Endodermal cell (in vitro differentiated cells): ENCODE measurements around the gene MAJIN. TPM values are rescaled to one million over a fixed set of nuclear protein-coding genes. Genes with fewer than 3 reads are reported as not detected.

Experiments
- DNase-seq: peaks from one replicate; pipeline ENCODE4 v3.0.0-alpha.2; 2017
- H3K27ac ChIP-seq: 2 replicates; pipeline ENCODE4 v1.5.1; 2013; ENCODE audit warnings: mild to moderate bottlenecking, low read depth, low read length, moderate library complexity
- H3K27me3 ChIP-seq: 2 replicates; pipeline ENCODE4 v1.6.1; 2013; ENCODE audit warnings: mild to moderate bottlenecking, low read length, moderate library complexity; ENCODE audit not compliant: insufficient read depth, control insufficient read depth, poor library complexity, severe bottlenecking
- H3K36me3 ChIP-seq: 2 replicates; pipeline ENCODE4 v1.7.0; 2013; ENCODE audit warnings: mild to moderate bottlenecking, low read length, moderate library complexity; ENCODE audit not compliant: control insufficient read depth, insufficient read depth
- H3K4me1 ChIP-seq: one replicate; pipeline ENCODE4 v1.7.0; 2013; ENCODE audit warnings: low read length; ENCODE audit not compliant: control insufficient read depth, insufficient read depth
- H3K4me3 ChIP-seq: 2 replicates; pipeline ENCODE4 v1.5.1; 2013; ENCODE audit warnings: mild to moderate bottlenecking, low read length, moderate library complexity
- H3K9ac ChIP-seq: 2 replicates; pipeline ENCODE4 v1.6.1; 2013; ENCODE audit warnings: mild to moderate bottlenecking, low read length, moderate library complexity; ENCODE audit not compliant: poor library complexity, severe bottlenecking; ENCODE audit errors: extremely low read depth
- H3K9me3 ChIP-seq: 2 replicates; pipeline ENCODE4 v1.6.1; 2013; ENCODE audit warnings: mild to moderate bottlenecking, low read length, moderate library complexity; ENCODE audit not compliant: control insufficient read depth
- H3K27ac Mint-ChIP-seq: 2 replicates; pipeline ENCODE4 v1.8.0; 2020; ENCODE audit warnings: mixed read lengths
- H3K27me3 Mint-ChIP-seq: 2 replicates; pipeline ENCODE4 v1.8.0; 2021; ENCODE audit warnings: mild to moderate bottlenecking, mixed read lengths; ENCODE audit not compliant: insufficient read depth
- H3K36me3 Mint-ChIP-seq: 2 replicates; pipeline ENCODE4 v1.8.0; 2020; ENCODE audit warnings: low read depth, mixed read lengths
- H3K4me1 Mint-ChIP-seq: 2 replicates; pipeline ENCODE4 v1.8.0; 2020; ENCODE audit warnings: mixed read lengths
- H3K4me3 Mint-ChIP-seq: 2 replicates; pipeline ENCODE4 v1.8.0; 2020; ENCODE audit warnings: mild to moderate bottlenecking, moderate library complexity, mixed read lengths
- H3K9me3 Mint-ChIP-seq: 2 replicates; pipeline ENCODE4 v1.8.0; 2020; ENCODE audit warnings: mild to moderate bottlenecking, mixed read lengths
- CTCF ChIP-seq: fragments of 200-600 bp; sonication (generic); conservative IDR thresholded peaks from 2 replicates; pipeline ENCODE4 v1.5.0; 2021; ENCODE audit warnings: antibody characterized with exemption, mild to moderate bottlenecking
- WGBS, 2 experiments: methylation state at CpG; one replicate each; pipeline versions ENCODE4 v1.1.5 to v1.1.7; 2013; ENCODE audit warnings: missing lambda C conversion rate in 2 of 2, mixed read lengths in 1 of 2; ENCODE audit not compliant: insufficient coverage in 1 of 2, insufficient read length in 1 of 2; 5-methylcytosine and 5-hydroxymethylcytosine counted together
- total RNA-seq, 2 donors: library from RNA; stranded (reverse); fragmentation: NEBNext Ultra II Directional in 1 of 2; extraction: Animal tissue kit (Norgen Biotek cat#: 25700) in 1 of 2; gene quantifications; 2 replicates in 1 of 2; 3 replicates in 1 of 2; pipeline ENCODE4 v1.2.1, GENCODE V29; 2021

Gene MAJIN
- total RNA-seq, 2 donors from 2014 or later, result not detected

DNA sequence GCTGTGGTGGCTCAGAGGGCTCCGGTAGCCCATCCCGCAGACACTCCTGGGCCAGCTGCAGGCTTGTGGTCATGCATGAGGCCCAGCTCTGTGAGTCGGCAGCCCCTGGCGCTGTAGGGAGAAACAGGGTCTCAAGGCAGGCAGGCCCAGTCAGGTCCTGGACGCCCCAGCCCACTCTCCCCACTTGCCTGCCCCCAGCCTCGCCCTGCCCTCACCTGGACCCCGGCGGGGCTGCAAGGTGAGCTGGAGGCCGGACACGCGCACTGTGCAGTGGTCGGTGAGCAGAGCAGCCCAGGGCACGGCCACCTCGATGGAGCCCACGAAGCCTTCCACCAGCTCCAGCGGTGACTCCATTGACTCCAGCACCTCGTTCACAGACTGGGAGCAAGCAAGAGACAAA, 57.8 kb downstream of the MAJIN start:
- H3K4me1 Mint-ChIP-seq, result peaks cover 17% of the 10 kb centered on the region
- DNase-seq, result no peak
- no peak for TF ChIP-seq CTCF
- Histone ChIP-seq H3K9me3 (no peaks in the 10 kb centered on the region), H3K27ac (no peak overlapping the region), H3K4me3 (no peak overlapping the region), H3K36me3 (peaks cover 16% of the 10 kb centered on the region), H3K9ac (no peak overlapping the region), H3K4me1 (peaks cover 9% of the 10 kb centered on the region), H3K27me3 (peaks cover 10% of the 10 kb centered on the region)
- peaks cover 14% of the 10 kb centered on the region for H3K36me3 Mint-ChIP-seq
- 93 to 97% methylated on average over 15 to 17 of the region's 17 CpGs for WGBS, 2 experiments
- no peak overlapping the region for H3K4me3 Mint-ChIP-seq
- H3K9me3 Mint-ChIP-seq, result no peaks in the 10 kb centered on the region
- H3K27me3 Mint-ChIP-seq, result peaks cover 9% of the 10 kb centered on the region
- H3K27ac Mint-ChIP-seq, result no peak overlapping the region

GRCh38 chr11:64913171-64913727, 58.7 kb downstream of the MAJIN start:
- peaks cover 9% of the 10 kb centered on the region for H3K4me1 ChIP-seq
- Mint-ChIP-seq H3K27me3 (peaks cover 3% of the 10 kb centered on the region), H3K4me3 (no peak overlapping the region), H3K27ac (no peak overlapping the region), H3K4me1 (peaks cover 17% of the 10 kb centered on the region), H3K36me3 (peaks cover 17% of the 10 kb centered on the region), H3K9me3 (no peaks in the 10 kb centered on the region)
- no peaks in the 10 kb centered on the region for H3K9me3 ChIP-seq
- H3K36me3 ChIP-seq, result peaks cover 16% of the 10 kb centered on the region
- no peak for DNase-seq
- WGBS, 2 experiments, result 90 to 93% methylated on average over 6 to 18 of the region's 18 CpGs
- peaks cover 2% of the 10 kb centered on the region for H3K27me3 ChIP-seq
- TF ChIP-seq CTCF, result no peak
- H3K9ac ChIP-seq, result no peak overlapping the region
- no peak overlapping the region for H3K27ac ChIP-seq
- no peak overlapping the region for H3K4me3 ChIP-seq

GRCh38 chr11:64911689-64912088, 60.2 kb downstream of the MAJIN start:
- H3K4me1 ChIP-seq, result peaks cover 6% of the 10 kb centered on the region
- H3K9me3 Mint-ChIP-seq, result no peaks in the 10 kb centered on the region
- no peaks in the 10 kb centered on the region for H3K27me3 ChIP-seq
- no peak for TF ChIP-seq CTCF
- H3K27me3 Mint-ChIP-seq, result no peaks in the 10 kb centered on the region
- WGBS, 2 experiments, result 87 to 92% methylated on average over 6 to 7 of the region's 9 CpGs
- DNase-seq, result no peak
- H3K9ac ChIP-seq, result no peak overlapping the region
- peaks cover 22% of the 10 kb centered on the region for H3K36me3 ChIP-seq
- peaks cover 9% of the 10 kb centered on the region for H3K4me1 Mint-ChIP-seq
- H3K36me3 Mint-ChIP-seq, result peaks cover 21% of the 10 kb centered on the region
- H3K4me3 ChIP-seq, result no peak overlapping the region
- no peak overlapping the region for H3K27ac Mint-ChIP-seq
- H3K9me3 ChIP-seq, result no peaks in the 10 kb centered on the region
- H3K4me3 Mint-ChIP-seq, result no peak overlapping the region
- H3K27ac ChIP-seq, result no peak overlapping the region
